ENCODE data around the gene CCNL1.

CCNL1 gene

DNA sequence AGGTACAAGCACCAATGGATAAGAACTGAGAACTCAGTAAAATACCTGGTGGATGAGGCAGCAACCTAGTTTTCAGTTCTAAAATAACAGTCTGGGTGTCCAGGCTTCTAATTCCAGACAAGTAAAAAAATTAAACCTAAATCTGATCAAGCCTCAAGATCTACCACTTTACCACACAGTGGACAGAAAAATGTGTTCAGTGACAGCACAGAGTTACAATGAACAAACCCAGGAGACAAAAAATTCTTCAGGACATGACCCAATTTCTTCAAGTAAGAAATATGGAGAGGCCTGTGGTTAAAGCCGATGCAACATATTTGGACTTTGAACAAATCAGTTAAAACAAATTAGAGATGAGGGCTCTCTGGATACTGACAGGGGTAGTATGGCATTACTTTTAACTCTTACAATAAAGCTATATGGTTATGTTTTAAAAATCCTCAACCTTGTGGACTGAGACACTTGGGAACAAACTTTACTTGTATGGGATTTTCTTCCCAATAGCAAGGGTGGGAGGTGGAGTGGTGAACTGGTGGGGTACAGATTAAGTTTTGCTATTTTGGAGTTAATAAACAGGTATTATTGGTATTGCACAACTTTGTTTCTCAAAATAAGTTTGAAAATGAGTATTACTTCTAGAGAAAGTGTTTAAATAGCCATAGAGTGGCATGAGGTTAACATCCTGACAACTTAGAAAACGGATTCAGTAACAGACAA is 14.2 kb downstream of the CCNL1 start:
- DNase-seq (ENCODE audit: low spot score) = no peak

GRCh38 chr3:157142315-157142714 is 17.6 kb downstream of the CCNL1 start:
- DNase-seq (ENCODE audit: low spot score) = no peak

DNA sequence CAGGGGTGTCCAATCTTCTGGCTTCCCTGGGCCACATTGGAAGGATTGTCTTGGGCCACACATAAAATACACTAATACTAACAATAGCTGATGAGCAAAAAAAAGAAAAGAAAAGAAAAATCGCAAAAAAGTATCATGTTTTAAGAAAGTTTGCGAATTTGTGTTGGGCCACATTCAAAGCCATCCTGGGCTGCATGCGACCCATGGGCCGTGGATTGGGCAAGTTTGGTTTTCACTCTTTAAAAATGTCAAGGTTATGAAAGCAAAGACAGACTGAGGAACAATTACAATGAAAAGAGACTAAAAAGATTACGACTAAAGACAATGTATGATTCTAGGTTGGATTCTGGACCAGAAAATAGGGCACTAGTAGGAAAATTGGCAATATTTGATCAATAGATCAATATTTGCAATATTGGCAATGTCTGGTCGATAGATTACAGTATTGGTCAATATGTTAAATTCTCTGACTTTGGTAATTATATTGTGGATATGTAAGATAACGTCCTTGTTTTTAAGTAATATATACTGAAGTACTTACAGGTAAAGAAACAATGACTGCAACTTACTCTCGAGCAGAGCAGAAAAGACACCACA is 19.9 kb downstream of the CCNL1 start:
- no peak for DNase-seq (ENCODE audit: low spot score)

GRCh38 chr3:157136647-157137387 is 23.1 kb downstream of the CCNL1 start:
- no peak for DNase-seq (ENCODE audit: low spot score)

GRCh38 chr3:157135671-157136396 is 24.1 kb downstream of the CCNL1 start:
- DNase-seq (ENCODE audit: low spot score) = no peak

GRCh38 chr3:157134620-157135191 is 25.2 kb downstream of the CCNL1 start:
- DNase-seq (ENCODE audit: low spot score) = no peak

DNA sequence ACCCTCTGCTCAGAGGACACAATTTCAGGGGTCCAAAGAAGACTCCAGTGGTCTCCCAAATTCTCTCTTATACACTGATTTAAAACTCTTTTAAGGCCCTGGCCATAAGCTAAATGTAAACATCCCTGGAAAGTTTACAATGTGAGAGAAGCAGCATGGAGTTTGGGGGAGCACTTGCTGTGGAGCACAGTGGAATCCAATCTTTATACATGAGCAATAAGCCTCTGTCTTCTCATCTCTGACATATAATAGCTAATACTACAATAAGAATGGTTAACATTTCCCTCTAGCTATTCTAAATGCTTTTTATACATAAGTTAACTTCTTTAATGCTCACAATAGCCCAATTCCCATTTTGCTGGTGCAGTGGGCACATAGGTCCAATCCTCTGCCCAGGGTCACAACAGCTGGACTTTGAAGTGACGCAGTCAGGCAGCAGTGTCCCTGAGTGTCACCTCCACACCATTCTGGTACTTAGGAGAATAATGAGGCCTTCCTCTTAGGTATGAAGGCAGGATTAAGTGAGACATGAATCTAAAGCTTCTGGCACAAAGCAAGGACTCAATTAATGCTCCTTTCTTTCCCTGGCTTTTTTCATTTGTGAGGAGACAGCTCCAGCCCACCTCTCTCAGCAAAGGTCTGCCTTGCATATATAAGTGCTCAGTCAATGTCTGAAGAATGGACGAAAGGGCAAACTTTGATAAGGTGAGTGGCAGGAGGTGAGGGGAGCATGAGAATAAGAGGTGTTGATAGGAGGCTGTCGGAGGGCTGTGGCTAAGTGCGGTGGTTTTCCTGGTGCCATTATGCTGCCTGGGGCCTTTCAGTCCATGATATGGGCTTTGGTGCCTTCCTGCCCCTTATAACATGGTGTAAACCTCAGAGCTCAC is 26.3 kb downstream of the CCNL1 start:
- no peak for DNase-seq (ENCODE audit: low spot score)

DNA sequence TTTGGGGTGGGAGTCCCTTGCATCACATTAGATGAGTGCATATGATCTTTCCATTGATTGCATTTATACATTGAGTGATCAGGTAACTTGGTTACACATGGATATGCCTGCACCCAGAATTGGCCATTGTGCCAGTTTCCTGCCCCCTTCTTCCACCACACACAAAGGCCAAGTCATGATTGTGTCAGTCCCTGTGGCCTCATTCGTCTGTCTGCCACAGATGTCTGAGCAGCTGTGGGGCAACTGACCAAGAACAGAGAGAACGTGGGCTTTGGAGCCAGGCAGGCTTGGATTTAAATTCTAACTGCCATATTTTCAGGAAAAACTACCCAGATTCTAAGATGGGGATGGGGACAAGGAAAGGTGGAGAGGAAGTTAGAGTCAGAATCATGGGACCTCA is 27.0 kb downstream of the CCNL1 start:
- no peak for DNase-seq (ENCODE audit: low spot score)

DNA sequence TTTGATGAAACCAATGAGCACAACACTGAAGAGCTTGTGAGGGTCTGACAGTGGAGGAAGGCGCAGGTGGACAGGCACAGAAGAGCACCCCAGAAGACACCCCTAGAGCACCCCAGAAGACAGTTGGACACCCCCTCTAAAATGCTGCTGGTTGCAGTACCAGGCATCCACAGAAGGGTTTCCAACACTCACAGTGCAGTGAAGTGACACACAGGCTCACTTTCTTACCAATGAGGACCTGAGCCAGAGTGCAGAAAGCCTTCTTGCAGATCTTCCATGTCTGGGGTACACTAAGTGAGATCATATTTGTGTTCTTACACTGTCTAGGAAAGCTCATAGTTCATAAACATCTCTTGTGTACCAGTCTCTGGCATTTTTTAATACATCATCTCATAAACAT is 27.6 kb downstream of the CCNL1 start:
- DNase-seq (ENCODE audit: low spot score) = no peak

DNA sequence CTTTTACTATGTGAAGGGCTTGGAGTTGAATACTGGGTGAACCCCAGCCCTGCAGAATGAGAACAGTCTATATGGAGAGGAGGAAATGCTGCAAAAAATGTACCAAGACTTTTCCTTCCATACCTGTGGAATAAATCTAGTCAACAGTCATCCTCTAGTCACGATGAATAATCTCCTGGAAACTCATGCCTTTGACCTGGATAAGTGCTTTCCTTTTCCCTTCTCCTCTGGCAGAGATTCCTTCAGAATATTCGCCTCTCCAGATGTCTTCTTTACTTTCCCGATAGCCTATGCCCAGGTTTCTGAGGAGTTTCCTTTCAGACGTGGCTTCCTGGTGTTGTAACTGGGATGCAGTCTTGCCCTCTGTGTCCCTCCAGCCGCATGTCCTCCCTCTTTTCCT is 28.1 kb downstream of the CCNL1 start:
- DNase-seq (ENCODE audit: low spot score) = no peak

- DNase-seq (ENCODE audit: low spot score) = peak; percentile 58
Measured at GRCh38 chr3:157130467-157131251, 29.3 kb downstream of the CCNL1 start.

GRCh38 chr3:157129803-157130466 is 30.0 kb downstream of the CCNL1 start:
- no peak for DNase-seq (ENCODE audit: low spot score)

DNA sequence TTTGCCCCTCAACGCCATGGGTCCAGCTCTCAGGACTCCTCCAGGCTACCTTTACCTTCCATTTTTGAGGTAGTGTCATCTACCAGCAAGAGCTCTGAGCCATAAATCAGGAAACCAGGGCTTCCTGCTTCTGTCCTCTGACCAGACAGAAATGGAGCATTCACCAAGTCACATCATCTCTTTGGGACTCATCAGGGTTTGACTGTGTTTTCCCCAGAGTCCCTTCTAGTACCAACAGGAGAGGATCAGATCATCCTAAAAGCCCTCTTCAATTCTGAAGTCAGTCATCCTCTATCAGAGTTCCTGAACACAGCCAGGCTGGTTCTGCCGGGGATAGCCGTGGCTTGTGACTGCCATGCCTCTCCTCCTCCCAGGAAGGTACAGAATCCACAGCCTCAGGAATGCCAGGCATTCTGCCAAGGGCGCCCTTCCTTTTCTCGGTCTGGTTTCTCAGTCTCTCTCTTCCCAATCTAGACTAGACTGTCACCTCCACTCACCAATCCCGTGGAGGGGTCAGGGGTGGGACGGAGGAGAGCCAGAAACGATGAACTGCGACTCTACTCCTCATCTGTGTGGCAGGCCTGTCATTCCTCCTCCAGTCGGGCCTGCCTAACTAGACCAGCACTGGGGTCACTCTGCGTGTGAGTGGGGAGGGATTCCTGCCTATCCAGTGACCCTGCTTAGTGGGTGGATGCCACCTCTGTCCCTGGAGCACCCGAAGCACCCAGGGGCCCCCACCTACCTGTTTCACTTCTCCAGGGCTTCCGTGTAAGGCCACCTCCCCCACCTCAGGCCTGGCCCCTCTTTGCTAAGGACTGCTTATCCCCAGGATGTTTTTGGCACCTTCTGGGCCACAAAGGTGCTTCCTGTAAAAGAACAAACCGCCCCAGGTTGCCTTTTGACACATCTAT is 30.9 kb downstream of the CCNL1 start:
- DNase-seq (ENCODE audit: low spot score) = no peak

DNA sequence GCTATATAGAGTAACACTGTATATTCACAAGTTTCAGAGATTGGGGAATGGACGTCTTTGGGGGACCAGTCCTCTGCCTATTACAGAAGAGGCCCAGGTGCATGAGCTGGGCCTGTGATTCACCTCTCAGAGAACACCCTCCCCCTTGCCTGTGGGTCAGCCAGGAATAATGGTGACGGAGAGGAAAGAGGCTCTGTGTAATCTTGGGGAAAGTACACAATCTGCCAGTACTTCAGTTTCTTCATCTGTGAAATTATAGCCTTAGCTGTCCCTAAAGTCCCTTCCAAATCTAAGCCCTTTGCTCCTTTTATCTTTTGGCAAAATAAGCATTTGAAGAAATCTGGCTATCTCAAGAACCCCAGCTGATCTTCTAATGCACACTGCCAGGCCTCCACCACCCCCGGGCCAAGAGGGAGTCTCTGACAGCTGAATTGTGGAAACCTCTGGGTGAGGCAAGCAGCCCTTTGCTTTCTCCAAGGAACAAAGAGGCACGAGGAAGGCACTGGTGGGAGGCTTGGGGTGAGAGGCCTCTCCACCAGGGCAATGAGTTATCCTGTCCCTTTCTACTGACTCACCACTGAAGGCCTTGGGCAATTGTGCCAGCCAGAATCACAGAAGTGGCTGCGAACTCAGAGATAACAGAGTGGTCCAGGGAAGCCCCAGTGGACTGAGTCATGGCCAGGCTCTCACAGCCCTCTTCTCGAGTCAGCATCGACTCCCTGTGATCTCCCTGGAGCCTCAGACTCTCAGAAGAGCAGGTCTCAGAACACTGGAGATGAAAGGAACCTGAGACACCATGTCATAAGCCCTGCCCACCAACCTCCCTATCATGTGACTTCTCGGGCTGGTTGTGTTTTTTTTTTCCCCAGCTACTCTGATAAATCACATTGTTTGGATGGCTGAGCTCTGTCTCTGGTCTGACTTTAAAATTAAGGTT is 31.8 kb downstream of the CCNL1 start:
- no peak for DNase-seq (ENCODE audit: low spot score)

DNA sequence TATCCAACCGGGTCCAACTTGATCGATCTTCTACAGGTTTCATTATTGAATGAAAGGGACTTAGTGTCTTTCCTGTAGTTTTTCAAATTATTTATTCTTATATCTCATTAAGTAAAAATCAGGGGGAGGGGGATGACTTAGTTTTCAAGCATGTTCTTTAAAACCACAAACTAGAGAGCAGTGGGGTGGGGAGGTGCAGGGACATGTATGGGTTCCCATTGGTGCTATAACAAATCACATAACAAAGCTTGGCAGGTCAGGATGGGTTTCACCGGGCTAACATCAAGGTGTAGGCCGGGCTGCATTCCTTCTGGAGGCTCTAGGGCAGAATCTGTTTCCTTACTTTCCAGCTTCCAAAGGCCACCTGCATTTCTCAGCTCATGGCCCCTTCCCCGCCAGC is 32.7 kb downstream of the CCNL1 start:
- DNase-seq (ENCODE audit: low spot score) = no peak

DNA sequence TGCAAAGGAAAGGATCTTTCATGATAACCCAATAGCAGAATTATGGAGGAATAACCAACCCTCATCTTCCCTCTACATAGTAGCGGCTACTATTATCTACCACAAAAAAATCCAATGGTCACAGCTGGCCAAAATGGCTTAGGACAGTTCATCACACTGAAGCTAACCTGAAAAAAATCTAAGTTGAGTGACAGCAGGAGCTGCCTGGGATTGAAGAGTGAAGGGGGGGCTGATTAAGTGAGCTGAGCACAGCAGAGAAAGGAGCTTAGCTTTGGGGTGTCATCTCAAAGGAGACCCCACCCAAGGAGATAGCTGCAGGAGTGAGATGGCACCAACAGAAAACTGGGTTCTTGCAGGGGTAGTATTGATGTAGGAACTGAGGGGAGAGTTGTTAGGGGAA is 33.6 kb downstream of the CCNL1 start:
- DNase-seq (ENCODE audit: low spot score) = no peak

GRCh38 chr3:157125101-157125500 is 34.8 kb downstream of the CCNL1 start:
- no peak for DNase-seq (ENCODE audit: low spot score)

GRCh38 chr3:157123621-157124020 is 36.3 kb downstream of the CCNL1 start:
- DNase-seq (ENCODE audit: low spot score) = no peak
